Activated T-cell treated with anti-CD3 and anti-CD28 coated beads for 1 hour (primary cell): ENCODE data around the gene GYPA.
"Not testable (repeated sequence)": the region's sequence is repeated elsewhere in the genome, so short reads cannot be mapped to it uniquely, and the experiment has no call there.

Experiments used
- DNase-seq: peaks from one replicate; pipeline ENCODE4 v3.0.0-alpha.2; 2020; ENCODE audit warnings: low read depth

Gene GYPA

GRCh38 chr4:144128709-144129320 is 11.7 kb downstream of the GYPA start:
- not testable (repeated sequence) for DNase-seq

- DNase-seq = not testable (repeated sequence)
These were observed 15.4 kb downstream of the GYPA start for GRCh38 chr4:144125109-144125508.

GRCh38 chr4:144123982-144124635 is 16.4 kb downstream of the GYPA start:
- not testable (repeated sequence) for DNase-seq

GRCh38 chr4:144123269-144123668 is 17.2 kb downstream of the GYPA start:
- DNase-seq = not testable (repeated sequence)

- not testable (repeated sequence) for DNase-seq
These were observed 20.8 kb downstream of the GYPA start for GRCh38 chr4:144119752-144120151.

- no peak for DNase-seq
These were observed 25.0 kb downstream of the GYPA start for GRCh38 chr4:144115519-144115918.

GRCh38 chr4:144113546-144113945 is 27.0 kb downstream of the GYPA start:
- DNase-seq = no peak

GRCh38 chr4:144104509-144105130 is 35.9 kb downstream of the GYPA start:
- DNase-seq = no peak

- DNase-seq = not testable (repeated sequence)
These were observed 42.7 kb downstream of the GYPA start for GRCh38 chr4:144097776-144098175.

GRCh38 chr4:144093995-144094394 is 46.5 kb downstream of the GYPA start:
- not testable (repeated sequence) for DNase-seq

GRCh38 chr4:144091181-144091580 is 49.3 kb downstream of the GYPA start:
- not testable (repeated sequence) for DNase-seq

GRCh38 chr4:144090744-144091143 is 49.8 kb downstream of the GYPA start:
- no peak for DNase-seq

- DNase-seq = not testable (repeated sequence)
These were observed 58.5 kb downstream of the GYPA start for GRCh38 chr4:144082053-144082452.

- DNase-seq = not testable (repeated sequence)
These were observed 60.4 kb downstream of the GYPA start for GRCh38 chr4:144080135-144080534.

GRCh38 chr4:144078746-144079145 is 61.8 kb downstream of the GYPA start:
- DNase-seq = not testable (repeated sequence)

- DNase-seq = not testable (repeated sequence)
These were observed 79.0 kb downstream of the GYPA start for GRCh38 chr4:144061556-144061955.

GRCh38 chr4:144060234-144060859 is 80.2 kb downstream of the GYPA start:
- not testable (repeated sequence) for DNase-seq
